ENCODE data around the gene RASGEF1B.

GRCh38 chr4:81399306-81400086 lies 72.2 kb downstream of the RASGEF1B start:
- no peak for TF ChIP-seq CTCF (IDR thresholded peaks at IDR 0.05; ENCODE audit: low read depth, low read length)
- no peak for TF ChIP-seq EZH2phosphoT487 (IDR thresholded peaks at IDR 0.05; ENCODE audit: low read depth)
